B cell (primary cell): ENCODE measurements around the gene SERPINA9. TPM values are rescaled to one million over a fixed set of nuclear protein-coding genes. Genes with fewer than 3 reads are reported as not detected.
"Not testable (repeated sequence)": the region's sequence is repeated elsewhere in the genome, so short reads cannot be mapped to it uniquely, and the experiment has no call there.

Experiments
- ATAC-seq: fragments of 200-7000 bp; cut with Tn5 transposase; one replicate; pipeline ENCODE4 v1.10.0; 2021; ENCODE audit warnings: low read depth, mild to moderate bottlenecking, moderate number of reproducible peaks, moderate library complexity
- CTCF ChIA-PET: fragments of 350-600 bp; sonication (Branson Sonifier 250); formaldehyde crosslinking; loops from one replicate; lab custom pipeline; 2021; ENCODE audit warnings: antibody characterized with exemption, inconsistent platforms; lab: Charles Lee
- POLR2A ChIA-PET: fragments of 350-600 bp; sonication (Branson Sonifier 250); formaldehyde crosslinking; loops from one replicate; lab custom pipeline; 2021; ENCODE audit warnings: antibody characterized with exemption; lab: Charles Lee
- DNase-seq: peaks from one replicate; pipeline ENCODE4 v3.0.0; 2013
- H2AFZ ChIP-seq: 2 replicates; pipeline ENCODE4 v1.6.1; 2012; ENCODE audit warnings: mild to moderate bottlenecking, low read depth, low read length; ENCODE audit not compliant: insufficient read depth, poor library complexity, severe bottlenecking
- H3K27ac ChIP-seq, 2 donors: 1 replicate in 1 of 2; 2 replicates in 1 of 2; pipeline ENCODE4 v1.5.1; 2012 to 2013; ENCODE audit warnings: low read length in 2 of 2, mild to moderate bottlenecking in 2 of 2, moderate library complexity in 1 of 2
- H3K27me3 ChIP-seq, 4 experiments: fragments of 200-600 bp in 1 of 4; sonication (generic) in 1 of 4; replicated peaks in 1 of 4; 1 replicate in 2 of 4; 2 replicates in 2 of 4; pipeline versions ENCODE4 v1.6.1 to v1.7.0; 2013 to 2016; ENCODE audit warnings: low read length in 3 of 4, mild to moderate bottlenecking in 2 of 4, mixed read lengths in 1 of 4, moderate library complexity in 1 of 4; ENCODE audit not compliant: insufficient read depth in 4 of 4, control insufficient read depth in 3 of 4; ENCODE audit errors: control extremely low read depth in 1 of 4
- H3K36me3 ChIP-seq, 2 experiments: replicated peaks in 1 of 2; 1 replicate in 1 of 2; 2 replicates in 1 of 2; pipeline versions ENCODE4 v1.6.1 to v1.7.1; 2013; ENCODE audit warnings: low read length in 1 of 2; ENCODE audit not compliant: insufficient read depth in 2 of 2, control insufficient read depth in 1 of 2; ENCODE audit errors: control extremely low read depth in 1 of 2, extremely low read depth in 1 of 2
- H3K4me1 ChIP-seq, 2 donors: fragments of 200-600 bp in 1 of 2; sonication (generic) in 1 of 2; 1 replicate in 1 of 2; 2 replicates in 1 of 2; pipeline versions ENCODE4 v1.5.1 to v1.6.1; 2013 to 2017; ENCODE audit warnings: low read length in 2 of 2; ENCODE audit not compliant: control insufficient read depth in 2 of 2, insufficient read depth in 2 of 2
- H3K4me2 ChIP-seq: replicated peaks from 2 replicates; pipeline ENCODE3; 2012; ENCODE audit warnings: mild to moderate bottlenecking, low read depth, low read length; ENCODE audit not compliant: poor library complexity, severe bottlenecking
- H3K4me3 ChIP-seq, 5 experiments: fragments of 200-600 bp in 1 of 5; sonication (generic) in 1 of 5; 1 replicate in 3 of 5; 2 replicates in 2 of 5; pipeline versions ENCODE4 v1.5.1 to v1.7.0; 2011 to 2016; ENCODE audit warnings: low read length in 4 of 5, mild to moderate bottlenecking in 4 of 5, low read depth in 2 of 5, control low read depth in 1 of 5, moderate library complexity in 1 of 5; ENCODE audit not compliant: insufficient read depth in 1 of 5; ENCODE audit errors: control extremely low read depth in 1 of 5, extremely low read depth in 1 of 5
- H3K79me2 ChIP-seq: fragments of 200-600 bp; sonication (generic); one replicate; pipeline ENCODE4 v1.6.0; 2016; ENCODE audit warnings: low read length; ENCODE audit not compliant: control insufficient read depth, insufficient read depth
- H3K9ac ChIP-seq: fragments of 200-600 bp; sonication (generic); 2 replicates; pipeline ENCODE4 v1.6.1; 2017; ENCODE audit warnings: mild to moderate bottlenecking, low read length, moderate library complexity
- H3K9me3 ChIP-seq, 3 donors: one replicate each; pipeline versions ENCODE4 v1.6.1 to v1.7.1; 2013; ENCODE audit warnings: low read length in 2 of 3; ENCODE audit not compliant: control insufficient read depth in 2 of 3, insufficient read depth in 1 of 3; ENCODE audit errors: control extremely low read depth in 1 of 3
- H4K20me1 ChIP-seq: 2 replicates; pipeline ENCODE4 v1.6.0; 2012; ENCODE audit warnings: mild to moderate bottlenecking, low read length; ENCODE audit not compliant: insufficient read depth, control insufficient read depth, poor library complexity, severe bottlenecking
- H3K27ac Mint-ChIP-seq: one replicate; pipeline ENCODE4 v1.8.0; 2021; ENCODE audit warnings: mixed read lengths
- H3K27me3 Mint-ChIP-seq: one replicate; pipeline ENCODE4 v1.8.0; 2021; ENCODE audit warnings: mixed read lengths
- H3K4me1 Mint-ChIP-seq: one replicate; pipeline ENCODE4 v1.8.0; 2021; ENCODE audit warnings: mixed read lengths
- H3K4me3 Mint-ChIP-seq: one replicate; pipeline ENCODE4 v1.8.0; 2021; ENCODE audit warnings: mixed read lengths
- H3K9me3 Mint-ChIP-seq: one replicate; pipeline ENCODE4 v1.8.0; 2022; ENCODE audit warnings: mixed read lengths; ENCODE audit not compliant: insufficient read depth
- EZH2 ChIP-seq: IDR thresholded peaks from 2 replicates; pipeline ENCODE4 v1.6.1; 2012; ENCODE audit warnings: borderline replicate concordance, low read depth, mild to moderate bottlenecking, moderate library complexity, low read length; ENCODE audit not compliant: insufficient read depth, poor library complexity, severe bottlenecking
- WGBS: methylation state at CpG from one replicate; pipeline ENCODE4 v1.1.5; 2013; ENCODE audit warnings: missing lambda C conversion rate; ENCODE audit not compliant: insufficient coverage; 5-methylcytosine and 5-hydroxymethylcytosine counted together
- intact Hi-C: fragments of 100-400 bp; cut with micrococcal nuclease; formaldehyde crosslinking; loops from one replicate; pipeline ENCODE4 v1.10.0; 2022
- polyA plus RNA-seq: library from polyadenylated mRNA; depleted of rRNA; stranded (reverse); fragments of >200 nt; gene quantifications from 2 replicates; pipeline ENCODE4 v1.2.3, GENCODE V29; 2012
- total RNA-seq, 2 donors: library from RNA; stranded (reverse); fragments of 120-200 nt in 1 of 2; gene quantifications; 1 replicate in 1 of 2; 2 replicates in 1 of 2; pipeline versions ENCODE4 v1.2.3 to v1.2.4, GENCODE V29; 2013 to 2022
- TF ChIP-seq, protein P1 (sequence below): fragments of 200-600 bp; IDR thresholded peaks from one replicate; pipeline ENCODE4 v1.8.0; 2022; ENCODE audit warnings: antibody characterized with exemption, mild to moderate bottlenecking

The SERPINA9 gene
- total and polyA plus RNA-seq, 2 donors (not counting 1 experiment from before 2014, with no cell fraction given), result 0.74 TPM; not detected in 1

DNA sequence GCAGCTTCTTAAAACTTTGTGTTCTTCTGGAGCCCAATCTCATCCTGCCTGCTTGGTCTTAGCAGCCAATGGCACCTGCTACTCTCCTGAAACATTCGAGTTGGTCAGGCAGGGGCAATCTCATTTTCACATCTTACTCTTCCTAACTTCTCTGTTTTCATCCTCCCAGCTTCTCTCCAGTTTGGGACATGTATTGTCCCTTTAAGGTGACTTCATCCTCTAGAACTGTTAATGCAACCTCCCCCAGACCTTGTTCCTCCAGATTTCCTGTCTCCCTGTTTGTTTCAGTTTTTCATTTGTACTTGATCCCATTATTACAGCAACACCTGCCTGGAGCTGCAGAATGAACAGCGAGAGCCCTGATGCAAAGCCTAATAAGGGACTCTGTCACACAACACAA, 54.7 kb downstream of the SERPINA9 start:
- peaks cover 1% of the 10 kb centered on the region for H3K4me1 Mint-ChIP-seq
- intact Hi-C loops, result no loop called here
- no peaks in the 10 kb centered on the region for H3K36me3 ChIP-seq
- H3K4me3 ChIP-seq, result no peak overlapping the region
- WGBS, result 82% methylated on average over 2 of the region's 2 CpGs
- no peak overlapping the region for H2AFZ ChIP-seq
- H3K9me3 ChIP-seq, result peaks cover 0 to 10% (median 0%) of the 10 kb centered on the region in 3 donors
- ATAC-seq (no peak), DNase-seq (no peak)
- peaks cover 0 to 8% (median 0%) of the 10 kb centered on the region in 4 experiments for H3K27me3 ChIP-seq
- H3K27me3 Mint-ChIP-seq, result peaks cover 16% of the 10 kb centered on the region
- H3K79me2 ChIP-seq, result no peaks in the 10 kb centered on the region
- ChIA-PET CTCF (interaction anchor here (2.8 to 3.3 kb wide), 2 partner anchors 13 to 65 kb away, joined by 14 to 30 read pairs; no protein-coding TSS in a partner anchor), POLR2A (no interaction called here)
- peaks cover 3% of the 10 kb centered on the region for H3K9me3 Mint-ChIP-seq
- no peak overlapping the region for H3K4me3 Mint-ChIP-seq
- no peak overlapping the region for H3K9ac ChIP-seq
- H3K4me2 ChIP-seq, result no peak overlapping the region
- H3K27ac Mint-ChIP-seq, result no peak overlapping the region
- H4K20me1 ChIP-seq, result no peaks in the 10 kb centered on the region
- H3K4me1 ChIP-seq, result no peaks in the 10 kb centered on the region
- TF ChIP-seq, protein P1, sequence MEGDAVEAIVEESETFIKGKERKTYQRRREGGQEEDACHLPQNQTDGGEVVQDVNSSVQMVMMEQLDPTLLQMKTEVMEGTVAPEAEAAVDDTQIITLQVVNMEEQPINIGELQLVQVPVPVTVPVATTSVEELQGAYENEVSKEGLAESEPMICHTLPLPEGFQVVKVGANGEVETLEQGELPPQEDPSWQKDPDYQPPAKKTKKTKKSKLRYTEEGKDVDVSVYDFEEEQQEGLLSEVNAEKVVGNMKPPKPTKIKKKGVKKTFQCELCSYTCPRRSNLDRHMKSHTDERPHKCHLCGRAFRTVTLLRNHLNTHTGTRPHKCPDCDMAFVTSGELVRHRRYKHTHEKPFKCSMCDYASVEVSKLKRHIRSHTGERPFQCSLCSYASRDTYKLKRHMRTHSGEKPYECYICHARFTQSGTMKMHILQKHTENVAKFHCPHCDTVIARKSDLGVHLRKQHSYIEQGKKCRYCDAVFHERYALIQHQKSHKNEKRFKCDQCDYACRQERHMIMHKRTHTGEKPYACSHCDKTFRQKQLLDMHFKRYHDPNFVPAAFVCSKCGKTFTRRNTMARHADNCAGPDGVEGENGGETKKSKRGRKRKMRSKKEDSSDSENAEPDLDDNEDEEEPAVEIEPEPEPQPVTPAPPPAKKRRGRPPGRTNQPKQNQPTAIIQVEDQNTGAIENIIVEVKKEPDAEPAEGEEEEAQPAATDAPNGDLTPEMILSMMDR, result no peak
- TF ChIP-seq EZH2, result no peak
- H3K27ac ChIP-seq, result no peak overlapping the region

DNA sequence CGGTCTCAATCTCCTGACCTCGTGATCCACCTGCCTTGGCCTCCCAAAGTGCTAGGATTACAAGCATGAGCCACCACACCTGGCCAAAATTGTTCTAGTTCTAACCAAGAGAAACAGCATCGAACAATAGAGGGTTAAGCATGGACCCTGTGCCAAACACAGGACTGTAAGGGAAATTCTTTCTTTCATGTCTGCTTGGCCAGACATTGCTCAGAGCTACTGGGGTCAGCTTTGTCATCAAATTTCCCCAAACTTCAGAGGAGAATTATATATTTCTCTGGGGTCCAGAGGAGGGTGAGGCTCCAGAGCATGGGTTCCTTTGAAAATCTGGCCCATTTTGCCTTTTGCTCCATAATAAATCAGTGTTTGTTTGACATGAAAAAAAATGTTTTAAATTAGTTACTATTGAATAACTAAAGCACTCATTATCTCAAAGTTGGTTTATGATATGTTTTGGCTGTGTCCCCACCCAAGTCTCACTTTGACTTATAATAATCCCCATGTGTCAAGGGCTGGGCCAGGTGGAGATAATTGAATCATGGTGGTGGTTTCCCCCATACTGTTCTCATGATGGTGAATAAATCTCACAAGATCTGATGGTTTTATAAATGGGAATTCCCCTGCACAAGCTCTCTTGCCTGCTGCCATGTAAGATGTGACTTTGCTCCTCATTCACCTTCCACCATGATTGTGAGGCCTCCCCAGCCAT, 58.3 kb downstream of the SERPINA9 start:
- H3K27me3 ChIP-seq, H3K9me3 Mint-ChIP-seq, H3K36me3 ChIP-seq, H3K4me1 Mint-ChIP-seq, DNase-seq, H2AFZ ChIP-seq, POLR2A ChIA-PET, H3K4me3 Mint-ChIP-seq, H3K27ac ChIP-seq, H3K4me1 ChIP-seq, intact Hi-C loops, H3K4me3 ChIP-seq, H3K9ac ChIP-seq, H3K79me2 ChIP-seq, ATAC-seq, H4K20me1 ChIP-seq, H3K9me3 ChIP-seq, H3K4me2 ChIP-seq, H3K27ac Mint-ChIP-seq: not testable (repeated sequence)
- 80% methylated on average over 1 of the region's 3 CpGs for WGBS
- peaks cover 15% of the 10 kb centered on the region for H3K27me3 Mint-ChIP-seq
- CTCF ChIA-PET, result interaction anchor here (0.7 kb wide), 1 partner anchor 27 kb away, joined by 3 read pairs; no protein-coding TSS in a partner anchor

Other genes starting within 250 kb of the SERPINA9 start
- not detected in 2 replicates for gene SERPINA10, start 182.9 kb downstream of the SERPINA9 start, total RNA-seq
- gene SERPINA10, start 182.9 kb downstream of the SERPINA9 start, polyA plus RNA-seq, result not detected in 2 replicates
- not detected in 2 replicates for gene SERPINA6, start 152.9 kb downstream of the SERPINA9 start, total RNA-seq
- gene SERPINA6, start 152.9 kb downstream of the SERPINA9 start, polyA plus RNA-seq, result not detected in 2 replicates
- not detected in 2 replicates for gene SERPINA2, start 109.5 kb downstream of the SERPINA9 start, total RNA-seq
- gene SERPINA2, start 109.5 kb downstream of the SERPINA9 start, polyA plus RNA-seq, result 0.10 TPM in 1 of 2 replicates, not detected in the other
- gene SERPINA1, start 87.6 kb downstream of the SERPINA9 start, total RNA-seq, result 0.69 TPM in 1 of 2 replicates, not detected in the other
- 6.8 and 8.2 TPM in 2 replicates for gene SERPINA1, start 87.6 kb downstream of the SERPINA9 start, polyA plus RNA-seq
- gene SERPINA11, start 23.4 kb downstream of the SERPINA9 start, total RNA-seq, result not detected in 2 replicates
- gene SERPINA11, start 23.4 kb downstream of the SERPINA9 start, polyA plus RNA-seq, result not detected in 2 replicates
- not detected in 2 replicates for gene SERPINA12, start 33.3 kb upstream of the SERPINA9 start, total RNA-seq
- not detected in 2 replicates for gene SERPINA12, start 33.3 kb upstream of the SERPINA9 start, polyA plus RNA-seq
- gene SERPINA4, start 85.2 kb upstream of the SERPINA9 start, total RNA-seq, result not detected in 2 replicates
- not detected in 2 replicates for gene SERPINA4, start 85.2 kb upstream of the SERPINA9 start, polyA plus RNA-seq
- gene SERPINA5, start 105.2 kb upstream of the SERPINA9 start, total RNA-seq, result not detected in 2 replicates
- gene SERPINA5, start 105.2 kb upstream of the SERPINA9 start, polyA plus RNA-seq, result not detected in 2 replicates
- gene SERPINA3, start 136.2 kb upstream of the SERPINA9 start, total RNA-seq, result not detected in 2 replicates
- gene SERPINA3, start 136.2 kb upstream of the SERPINA9 start, polyA plus RNA-seq, result not detected in 2 replicates